ENCODE data around the gene KRT74.

Gene KRT74

GRCh38 chr12:52573743-52574142 is at the start of gene KRT74:
KRT74 (minus strand) TSS chr12:52573843; CDS start chr12:52573777, 66 bp downstream.
- no peak for DNase-seq

GRCh38 chr12:52622349-52622748 is 48.7 kb upstream of the KRT74 start:
- no peak for DNase-seq

GRCh38 chr12:52618866-52619265 is 45.2 kb upstream of the KRT74 start:
- DNase-seq, result no peak

GRCh38 chr12:52618216-52618615 is 44.6 kb upstream of the KRT74 start, which contains the start of gene KRT73:
KRT73 (minus strand) TSS chr12:52618559; CDS start chr12:52618524, 35 bp downstream.
- no peak for DNase-seq

- no peak for DNase-seq
Observed at GRCh38 chr12:52617403-52617785, 43.8 kb upstream of the KRT74 start.

- DNase-seq, result no peak
Observed at GRCh38 chr12:52616680-52617402, 43.2 kb upstream of the KRT74 start.

GRCh38 chr12:52615912-52616311 is 42.3 kb upstream of the KRT74 start:
- no peak for DNase-seq

GRCh38 chr12:52615208-52615868 is 41.7 kb upstream of the KRT74 start:
- no peak for DNase-seq

- no peak for DNase-seq
Observed at GRCh38 chr12:52614381-52615207, 41.0 kb upstream of the KRT74 start.

GRCh38 chr12:52613384-52614030 is 39.9 kb upstream of the KRT74 start:
- no peak for DNase-seq

GRCh38 chr12:52612431-52613383 is 39.1 kb upstream of the KRT74 start:
- DNase-seq, result no peak

- DNase-seq, result no peak
Observed at GRCh38 chr12:52611080-52611468, 37.4 kb upstream of the KRT74 start.

- DNase-seq, result no peak
Observed at GRCh38 chr12:52608826-52609630, 35.4 kb upstream of the KRT74 start.

- DNase-seq, result no peak
Observed at GRCh38 chr12:52608161-52608560, 34.5 kb upstream of the KRT74 start.

GRCh38 chr12:52607314-52607713 is 33.7 kb upstream of the KRT74 start:
- DNase-seq, result no peak

- DNase-seq, result no peak
Observed at GRCh38 chr12:52606581-52607218, 33.1 kb upstream of the KRT74 start.

- no peak for DNase-seq
Observed at GRCh38 chr12:52606096-52606495, 32.5 kb upstream of the KRT74 start.

- no peak for DNase-seq
Observed at GRCh38 chr12:52605542-52605941, 31.9 kb upstream of the KRT74 start.

GRCh38 chr12:52604859-52605258 is 31.2 kb upstream of the KRT74 start:
- DNase-seq, result no peak

GRCh38 chr12:52603314-52603713 is 29.7 kb upstream of the KRT74 start:
- no peak for DNase-seq

GRCh38 chr12:52602552-52602951 is 28.9 kb upstream of the KRT74 start:
- DNase-seq, result no peak

Data from CD4-positive, alpha-beta T cell treated with Interleukin-21 for 1 hour (primary cell).